ENCODE results near the gene AEBP1.

The AEBP1 gene

GRCh38 chr7:44086627-44087026, 17.5 kb upstream of the AEBP1 start:
- no peak for DNase-seq (ENCODE audit: low spot score)

DNA sequence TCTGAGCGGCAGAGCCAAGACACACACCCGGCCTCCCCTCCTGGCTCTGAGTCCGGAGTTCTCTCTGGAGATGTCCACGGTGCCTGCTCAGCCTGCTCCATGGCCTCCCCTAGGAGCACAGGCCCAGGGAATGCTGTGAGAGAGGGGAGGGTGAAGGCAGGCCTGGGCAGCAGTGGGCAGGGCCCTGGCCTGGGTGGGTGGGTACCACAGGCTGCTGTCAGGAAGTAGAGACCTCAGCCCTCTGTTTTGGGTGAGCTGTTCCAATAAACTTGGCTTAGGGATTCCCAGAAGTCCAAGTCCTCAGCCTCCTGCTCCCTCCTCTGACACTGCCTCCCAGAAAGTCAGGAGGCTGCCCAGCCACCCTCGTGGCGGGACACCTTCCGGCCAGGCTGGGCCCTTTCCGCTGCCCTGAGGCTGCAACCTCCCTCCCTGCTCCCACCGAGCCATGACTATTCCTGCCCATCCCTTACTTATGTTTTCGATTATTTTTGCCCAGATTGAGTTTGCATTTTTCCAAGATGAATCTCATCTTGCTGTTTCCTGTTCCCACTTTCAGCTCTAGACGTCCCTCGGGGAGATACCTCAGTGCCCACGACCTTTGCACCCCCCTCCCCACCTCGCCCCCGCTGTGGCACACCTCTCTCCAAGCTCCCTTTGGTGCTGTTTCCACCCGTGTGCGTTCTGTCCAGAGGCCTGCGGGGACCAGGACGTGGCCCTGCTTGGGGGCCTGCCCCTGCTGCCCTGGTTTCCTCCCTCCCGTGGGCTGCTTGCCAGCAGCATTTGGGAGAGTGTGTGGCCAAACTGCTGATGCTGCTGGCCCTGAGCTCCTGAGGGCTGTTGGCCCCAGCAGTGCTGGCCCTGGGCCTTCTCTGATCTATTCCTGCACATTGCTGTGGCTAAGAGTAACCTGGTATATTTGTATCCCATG, 16.0 kb upstream of the AEBP1 start:
- no peak for DNase-seq (ENCODE audit: low spot score)

GRCh38 chr7:44093102-44093641, 11.0 kb upstream of the AEBP1 start:
- DNase-seq (ENCODE audit: low spot score) = no peak

DNA sequence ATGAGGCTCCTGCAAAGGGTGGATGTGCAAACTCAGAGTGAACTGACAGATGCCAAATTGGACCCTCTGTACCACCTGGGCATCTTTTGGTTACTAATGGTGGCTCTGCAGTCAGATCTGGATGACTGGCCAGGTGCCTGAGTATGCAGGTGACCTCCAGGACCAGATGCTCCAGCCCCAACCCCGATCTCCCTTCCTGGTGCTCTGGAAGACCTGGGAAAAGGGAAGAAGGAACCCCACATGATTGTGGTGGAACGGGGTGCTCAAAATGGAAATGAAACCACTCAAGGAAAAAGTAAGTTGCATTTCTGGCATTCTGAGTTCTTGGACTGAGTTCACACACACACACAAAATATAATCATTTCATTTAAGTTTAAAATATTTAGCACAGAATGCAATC, 9.8 kb upstream of the AEBP1 start:
- DNase-seq (ENCODE audit: low spot score) = no peak

DNA sequence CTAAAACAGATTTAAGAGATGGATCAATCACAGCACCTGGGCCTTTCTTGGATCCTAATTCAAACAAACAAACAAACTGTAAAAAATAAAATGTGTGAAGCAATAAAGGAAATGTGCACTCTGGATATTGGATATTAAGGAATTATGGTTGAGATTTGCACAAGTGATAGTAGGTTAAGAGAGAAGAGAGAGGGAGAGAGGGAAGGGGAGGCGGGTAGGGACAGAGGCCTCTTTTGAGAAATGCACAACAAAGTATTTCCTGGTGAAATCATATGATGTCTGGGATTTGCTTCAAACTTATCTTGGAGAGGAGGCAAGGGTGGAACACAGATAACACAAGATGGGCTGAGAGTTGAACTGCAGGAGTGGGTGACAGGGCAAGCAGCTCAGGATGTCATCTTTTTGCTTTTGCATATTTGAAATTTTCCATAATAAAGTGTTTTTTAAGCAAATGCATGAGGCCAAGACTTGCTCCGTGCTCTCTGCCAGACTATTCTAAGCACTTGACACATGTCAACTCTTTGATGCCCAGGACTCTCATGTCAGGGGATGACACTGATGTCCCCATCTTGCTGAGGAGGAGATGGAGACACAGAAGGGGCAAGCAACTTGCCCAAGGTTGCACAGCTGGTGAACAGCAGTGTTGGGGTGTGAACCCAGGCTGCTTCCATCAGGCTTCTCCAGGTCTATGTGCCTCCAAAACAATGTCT, 9.1 kb upstream of the AEBP1 start:
- DNase-seq (ENCODE audit: low spot score) = no peak

DNA sequence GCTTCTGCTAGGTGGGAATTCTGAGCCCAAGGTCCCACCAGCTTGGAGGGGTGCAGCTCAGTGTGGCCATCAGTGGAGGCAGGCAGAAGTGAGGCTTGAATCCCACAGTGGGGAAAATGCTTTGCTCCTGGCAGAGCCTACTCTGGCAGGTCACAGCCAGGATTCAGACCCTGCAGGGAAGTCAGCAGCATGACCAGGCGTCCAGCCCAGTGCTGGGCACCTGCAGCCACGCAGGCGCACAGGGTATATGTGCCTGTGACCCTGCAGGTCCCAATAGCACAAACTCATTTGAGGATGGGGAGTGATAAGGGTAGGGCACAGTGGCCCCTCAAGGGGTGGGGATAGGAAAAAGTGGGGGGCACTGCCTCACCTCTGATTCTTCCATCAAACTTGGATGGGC, 8.4 kb upstream of the AEBP1 start:
- no peak for DNase-seq (ENCODE audit: low spot score)

DNA sequence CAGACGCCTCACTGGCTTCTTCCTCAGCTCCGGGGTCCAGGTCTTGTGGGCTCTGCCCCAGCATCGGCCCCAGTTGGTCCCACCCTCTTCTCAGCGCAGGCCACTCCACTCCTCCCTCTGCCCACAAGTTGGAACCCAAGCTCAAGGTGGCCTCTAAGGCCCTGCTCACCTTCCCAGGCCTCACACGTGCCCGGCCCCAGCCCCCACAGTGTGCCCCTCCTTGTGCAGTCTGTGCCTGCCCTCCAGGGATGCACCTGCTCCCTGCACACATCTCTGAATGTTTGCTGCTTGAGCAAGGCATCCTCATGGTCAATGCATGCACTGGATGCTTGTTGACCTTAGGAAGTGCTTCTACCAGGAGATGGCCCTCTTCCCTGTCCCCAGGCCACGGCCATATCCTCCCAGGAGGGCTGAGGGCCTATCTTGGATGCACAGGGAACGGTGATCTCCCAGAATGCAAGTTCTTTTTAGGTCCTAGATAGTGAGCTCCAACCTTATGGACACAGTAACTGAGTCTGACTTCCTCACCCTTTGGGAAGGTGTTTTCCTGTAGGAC, 7.7 kb upstream of the AEBP1 start:
- DNase-seq (ENCODE audit: low spot score) = no peak

DNA sequence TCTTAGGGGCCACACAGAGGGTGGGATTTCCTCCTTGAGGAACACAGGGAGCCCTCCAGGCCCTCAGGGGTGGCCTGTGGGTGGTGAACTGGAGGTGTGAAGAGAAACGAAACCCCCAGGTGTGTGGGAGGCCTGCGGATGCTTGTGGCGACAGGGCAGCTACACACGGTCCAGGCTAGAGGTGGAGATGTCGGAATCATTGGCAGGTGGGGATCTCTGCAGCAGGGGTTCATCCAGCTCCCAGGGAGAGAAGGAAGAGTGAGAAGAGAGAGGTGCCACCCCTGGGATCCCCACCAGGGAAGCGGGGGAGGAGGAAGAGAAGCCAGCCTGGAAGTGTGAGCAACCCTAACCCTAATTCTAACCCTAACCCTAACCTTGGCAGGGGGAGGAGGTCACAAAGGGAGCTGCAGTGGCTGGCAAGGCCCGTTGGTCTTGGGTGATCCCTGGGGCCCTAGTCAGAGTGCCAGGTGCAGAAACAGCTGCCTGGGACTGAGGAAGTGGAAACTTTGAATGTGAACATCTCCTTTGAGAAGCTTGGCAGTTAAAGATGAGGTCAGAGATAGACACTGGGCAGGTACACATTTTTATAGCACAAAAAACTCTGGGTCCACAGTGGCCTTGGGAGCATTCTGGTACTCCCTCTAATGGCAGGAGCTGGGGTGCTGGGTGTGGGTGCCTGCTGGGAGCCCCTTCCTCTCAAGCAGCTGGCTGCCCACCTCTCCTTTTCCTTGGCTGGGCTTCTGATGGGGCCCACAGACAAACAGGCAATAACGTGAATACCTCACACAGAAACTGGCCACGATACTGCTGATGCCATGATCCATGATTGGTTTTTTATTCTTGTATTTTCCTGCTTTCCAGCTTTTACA, 6.8 kb upstream of the AEBP1 start:
- DNase-seq (ENCODE audit: low spot score) = no peak

DNA sequence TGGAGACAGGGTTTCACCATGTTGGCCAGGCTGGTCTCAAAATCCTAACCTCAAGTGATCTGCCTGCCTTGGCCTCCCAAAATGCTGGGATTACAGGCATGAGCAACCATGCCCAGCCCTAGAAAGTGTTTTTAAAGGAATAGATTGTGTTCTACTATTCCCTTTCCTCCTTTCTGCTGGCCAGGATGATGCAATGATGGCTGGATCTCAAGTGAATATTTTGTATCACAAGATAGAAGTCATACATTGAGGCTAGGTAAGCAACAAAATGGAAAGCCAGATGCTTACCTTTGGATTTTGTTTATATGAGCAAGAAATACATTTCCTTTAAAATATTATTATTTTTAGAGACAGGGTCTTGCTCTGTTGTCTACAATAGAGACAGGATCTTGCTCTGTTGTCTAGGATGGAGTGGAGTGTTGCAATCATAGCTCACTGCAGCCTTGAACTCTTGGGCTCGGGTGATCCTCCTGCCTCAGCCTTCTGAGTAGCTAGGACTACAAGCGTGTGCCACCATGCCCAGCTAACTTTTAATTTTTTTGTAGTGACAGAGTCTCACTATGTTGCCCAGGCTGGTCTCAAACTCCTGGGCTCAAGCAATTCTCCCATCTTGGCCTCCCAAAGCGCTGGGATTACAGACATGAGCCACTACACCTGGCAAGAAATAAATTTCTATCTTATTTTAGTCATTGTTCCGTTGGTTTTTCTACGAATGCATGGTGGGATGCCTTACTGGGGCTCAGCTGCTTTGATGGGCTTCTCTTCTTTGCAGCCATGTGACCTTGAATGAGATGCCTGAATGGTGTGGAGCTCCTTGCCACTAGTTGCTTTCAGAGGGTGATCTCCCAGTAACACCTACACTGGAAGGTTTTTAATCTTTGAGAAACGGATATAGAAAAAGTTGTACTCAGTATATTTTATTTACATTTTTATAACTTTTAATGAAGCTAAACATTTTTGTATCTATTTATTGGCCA, 5.8 kb upstream of the AEBP1 start:
- no peak for DNase-seq (ENCODE audit: low spot score)

- DNase-seq (ENCODE audit: low spot score) = no peak
Observed at GRCh38 chr7:44099669-44100068, 4.5 kb upstream of the AEBP1 start.

DNA sequence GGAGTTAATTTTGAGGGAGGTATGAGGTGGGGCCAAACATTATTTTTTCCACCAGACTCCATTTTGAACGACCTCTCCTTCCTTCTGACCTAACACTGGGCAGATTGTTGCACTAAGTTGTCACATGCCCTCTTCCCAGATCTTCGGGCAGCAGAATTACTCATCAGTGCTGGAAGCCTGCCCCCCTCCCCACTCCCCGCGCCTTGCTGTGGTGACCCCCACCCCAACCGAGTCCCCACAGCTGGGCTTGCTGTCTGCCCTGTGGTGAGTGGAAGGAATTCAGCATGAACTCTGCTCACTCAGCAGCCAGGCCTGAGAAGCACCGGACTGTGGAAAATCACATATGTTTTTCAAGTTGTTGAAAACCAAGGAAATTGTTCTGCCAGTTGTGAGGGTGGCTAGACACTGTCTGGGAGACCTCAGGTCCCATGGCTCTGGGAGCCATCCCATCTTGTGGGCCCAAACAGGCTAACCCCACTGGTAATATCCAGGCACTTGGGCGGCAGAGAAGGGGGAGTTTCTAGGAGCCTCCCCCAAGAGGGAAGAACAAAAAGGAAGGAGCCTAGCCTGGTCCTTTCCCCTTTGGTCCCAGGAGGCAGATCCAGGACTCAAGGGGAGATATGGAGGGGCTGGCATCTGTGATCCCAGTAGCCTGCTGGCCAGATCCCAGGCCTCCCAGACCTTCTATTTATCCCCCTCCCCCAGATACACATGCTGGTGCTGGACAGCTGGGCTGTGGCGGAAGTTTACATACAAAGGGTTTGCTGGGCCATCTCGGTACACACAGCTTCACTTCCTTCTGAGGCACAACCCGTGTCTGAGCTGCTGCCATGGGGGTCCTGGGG, 3.5 kb upstream of the AEBP1 start:
- DNase-seq (ENCODE audit: low spot score) = no peak

GRCh38 chr7:44101303-44101965, 2.7 kb upstream of the AEBP1 start:
- no peak for DNase-seq (ENCODE audit: low spot score)

DNA sequence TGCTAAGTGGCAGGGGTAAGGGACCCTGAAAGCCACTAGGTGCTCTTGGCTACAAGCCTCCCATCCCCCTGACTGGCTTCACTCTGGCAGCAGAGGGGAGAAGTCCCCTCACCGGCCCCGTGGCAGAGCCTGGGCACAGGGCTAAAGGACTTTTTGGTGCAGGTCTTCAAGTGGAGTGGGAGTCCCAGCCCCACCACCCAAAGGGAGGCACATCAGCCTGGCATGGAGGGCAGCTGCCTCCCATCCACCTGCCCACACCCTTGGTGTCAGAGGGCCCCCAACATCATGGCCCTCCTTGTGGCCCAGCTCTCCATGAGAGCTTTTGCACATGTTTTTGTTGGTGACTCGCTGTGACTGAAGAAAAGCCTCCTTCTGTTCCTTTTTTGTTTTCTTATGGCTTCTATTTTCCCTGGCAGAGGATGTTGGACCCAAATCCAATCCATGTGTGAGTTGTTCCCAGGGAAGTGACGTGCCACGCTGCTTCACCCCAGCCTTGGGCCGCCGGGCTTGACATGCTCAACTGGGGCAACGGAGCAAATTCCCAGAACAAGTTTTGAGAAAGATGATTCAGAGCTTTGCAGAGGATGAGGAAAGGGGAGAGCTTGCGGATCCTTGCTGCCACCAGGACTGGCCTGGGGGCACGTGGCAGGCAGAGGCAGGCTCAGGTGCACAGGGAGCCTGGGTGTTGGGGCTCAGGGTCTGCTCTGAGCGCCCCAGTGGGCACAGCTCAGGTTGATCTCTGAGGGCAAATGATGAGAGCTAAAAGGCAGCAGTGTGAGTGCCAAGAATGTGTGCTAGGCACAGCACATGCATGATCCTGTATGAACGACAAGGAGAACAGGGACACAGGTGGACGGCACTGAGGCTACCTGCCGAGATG, 1.9 kb upstream of the AEBP1 start:
- DNase-seq (ENCODE audit: low spot score) = no peak

- no peak for DNase-seq (ENCODE audit: low spot score)
Observed at GRCh38 chr7:44102846-44103565, 1.1 kb upstream of the AEBP1 start.

DNA sequence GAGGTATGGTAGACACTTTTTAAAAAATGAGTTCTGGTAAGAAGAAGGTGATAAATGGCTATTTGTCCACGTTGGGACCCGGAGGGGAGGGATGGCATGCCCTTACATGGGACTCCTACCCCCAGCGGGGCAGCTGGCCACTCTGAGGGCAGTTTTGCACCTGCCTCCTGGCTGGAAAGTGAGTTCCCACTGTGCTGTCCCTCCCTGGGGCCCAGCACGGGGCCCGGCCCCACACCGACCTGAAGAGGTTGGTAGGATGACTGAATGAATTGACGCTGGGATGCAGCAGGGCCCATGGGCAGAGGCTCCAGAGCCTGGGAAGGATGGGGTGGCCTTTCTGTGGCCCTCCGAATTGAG, 601 bp upstream of the AEBP1 start:
- no peak for DNase-seq (ENCODE audit: low spot score)

- DNase-seq (ENCODE audit: low spot score) = no peak
Observed at GRCh38 chr7:44104860-44105771, 971 bp downstream of the AEBP1 start.
